Stimulated activated CD4-positive, alpha-beta T cell treated with anti-CD3 and anti-CD28 coated beads, Interleukin-1b, Interleukin-23, amount 100 ng/mL, for 24 hours (primary cell): ENCODE results near the gene TRAPPC2B.
A peak's percentile ranks its signal among the peaks of the same experiment; 100 is the strongest.

Experiments used
- DNase-seq, 4 experiments: peaks; one replicate each; pipeline ENCODE4 v3.0.0-alpha.2; 2020; ENCODE audit warnings: low read depth in 4 of 4, low spot score in 1 of 4

TRAPPC2B gene

DNA sequence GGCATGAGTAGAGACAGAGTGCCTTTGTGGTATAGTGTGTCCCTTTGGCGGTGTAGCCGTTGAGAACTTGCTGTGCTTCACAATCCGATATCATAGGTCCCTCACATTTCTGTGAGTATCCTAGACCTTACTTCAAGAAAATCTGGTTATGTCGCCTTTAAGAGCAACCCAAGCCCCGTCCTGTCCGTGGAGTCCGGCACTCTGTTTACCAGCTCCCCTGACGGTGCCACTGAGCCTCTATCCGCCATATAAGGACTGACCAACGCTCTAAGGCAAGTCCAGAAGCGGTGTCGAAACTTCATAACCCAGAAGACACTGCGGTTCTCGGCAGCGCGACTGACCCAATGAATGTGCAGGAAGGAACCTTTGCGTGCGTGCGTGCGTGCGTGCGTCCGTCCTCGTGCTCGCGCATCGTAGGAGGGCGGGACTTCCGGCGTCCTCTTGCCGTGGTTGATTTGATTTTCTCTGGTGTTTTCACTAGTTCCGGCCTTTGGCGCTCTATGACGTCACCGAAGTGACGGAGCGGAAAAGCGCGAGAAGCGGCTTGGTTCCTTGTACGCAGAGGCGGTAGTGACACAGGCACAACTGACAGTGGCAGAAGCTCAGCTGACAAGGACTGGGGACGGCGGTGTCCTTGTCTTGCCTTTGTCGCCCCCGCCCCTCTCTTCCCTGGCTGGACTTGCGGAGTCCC lies at the start of gene TRAPPC2B, which contains the start of gene ZNF547:
TSS of gene TRAPPC2B (plus strand) at position 555 of the 691 bp plus-strand sequence. CDS start 1,283 bp downstream, outside the sequence.
TSS of gene ZNF547 (plus strand) at position 555 of the 691 bp plus-strand sequence. CDS start 5,005 bp downstream, outside the sequence.
- DNase-seq = peak; percentile 90 to 98 (median 94)

DNA sequence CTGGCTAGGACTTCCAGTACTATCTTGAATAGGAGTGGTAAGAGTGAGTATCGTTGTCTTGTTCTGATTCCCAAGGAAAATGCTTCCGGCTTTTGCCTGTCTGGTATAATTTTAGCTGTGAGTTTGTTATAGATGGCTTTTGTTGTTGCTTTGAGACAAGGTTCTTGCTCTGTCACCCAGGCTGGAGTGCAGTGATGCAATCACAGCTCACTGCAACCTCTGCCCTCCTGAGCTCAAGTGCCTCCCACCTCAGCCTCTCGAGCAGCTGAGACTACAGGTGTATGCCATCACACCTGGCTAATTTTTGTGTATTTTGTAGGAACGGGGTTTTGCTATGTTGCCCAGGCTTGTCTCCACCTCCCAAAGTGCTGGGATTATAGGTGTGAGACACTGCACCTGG lies 49.2 kb upstream of the TRAPPC2B start:
- no peak for DNase-seq

DNA sequence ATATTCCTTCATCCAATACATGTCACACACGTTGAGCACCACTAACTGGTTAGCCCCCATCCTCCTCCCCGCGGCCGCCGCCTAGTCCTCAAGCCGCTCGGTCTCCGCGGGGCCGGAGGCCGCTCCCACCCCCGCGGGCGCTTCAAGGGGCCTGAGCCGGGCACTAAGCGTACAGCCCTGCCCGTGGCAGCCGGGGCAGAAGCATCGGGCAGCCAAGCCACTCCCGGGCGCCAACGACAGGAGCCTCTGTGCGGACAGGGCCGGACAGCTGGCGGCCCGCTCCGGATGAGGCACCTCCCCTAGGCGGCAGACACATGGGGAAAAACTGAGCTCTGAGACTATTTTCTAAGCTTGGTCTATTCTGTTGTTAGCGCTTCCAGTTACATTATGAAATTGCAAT lies 45.8 kb upstream of the TRAPPC2B start:
- no peak for DNase-seq

DNA sequence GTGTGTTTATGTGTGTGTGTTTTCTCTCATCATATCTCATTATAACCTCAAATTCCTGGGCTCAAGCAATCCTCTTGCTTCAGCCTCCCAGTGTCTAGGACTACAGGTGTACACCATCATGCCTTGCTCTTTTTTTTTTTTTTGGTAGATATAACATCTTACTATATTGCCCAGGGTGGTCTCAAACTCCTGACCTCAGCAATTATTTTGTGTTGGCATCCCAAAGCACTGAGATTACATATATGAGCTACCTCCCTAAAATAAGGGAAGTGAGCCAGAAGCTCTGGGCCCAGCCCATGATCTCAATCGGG lies 43.5 kb upstream of the TRAPPC2B start:
- no peak for DNase-seq

DNA sequence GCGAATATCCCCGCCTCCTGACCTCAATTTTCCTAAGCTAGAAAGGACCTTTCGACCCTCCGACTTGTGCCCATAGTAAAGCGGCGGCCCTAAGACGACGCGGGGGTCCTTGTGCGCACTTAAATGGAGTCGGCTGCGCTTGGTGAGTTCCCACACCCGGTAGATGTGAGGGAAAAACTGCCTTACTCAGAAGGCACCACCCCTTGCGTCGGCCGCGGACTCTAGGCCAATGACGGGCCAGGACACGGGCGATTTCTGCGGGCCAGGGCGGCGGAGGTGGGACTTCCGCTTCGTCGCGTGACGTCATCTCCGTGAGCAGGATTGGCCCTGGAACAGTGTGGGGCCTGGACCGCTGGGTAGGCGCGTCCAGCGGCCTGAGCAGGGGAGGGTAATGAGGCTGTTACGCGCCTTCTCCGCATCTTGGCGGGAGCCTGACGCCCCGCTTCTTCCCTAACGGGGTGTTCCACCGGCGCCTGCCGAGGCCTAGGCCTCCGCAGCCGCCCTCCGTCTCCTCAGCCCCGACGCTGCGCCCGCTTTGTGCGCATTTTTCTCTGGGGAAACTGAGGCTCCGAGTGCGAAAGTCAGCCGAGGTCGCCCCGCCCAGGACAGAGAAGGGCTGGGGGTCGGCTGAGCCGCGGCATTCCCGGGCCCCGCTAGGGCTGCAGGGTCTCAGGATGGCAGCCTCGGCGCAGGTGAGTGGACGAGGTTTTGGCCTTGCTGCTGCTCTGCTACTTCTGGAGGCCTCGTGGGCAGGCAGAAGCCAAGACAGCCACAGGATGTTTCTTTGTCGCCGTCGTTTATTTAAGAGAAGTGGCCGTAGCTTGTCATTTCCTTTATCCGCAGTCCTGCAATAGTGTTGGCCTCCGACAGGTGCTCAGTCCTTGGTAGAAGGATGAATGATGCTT lies 42.9 kb upstream of the TRAPPC2B start, which contains the start of gene ZNF543:
TSS of gene ZNF543 (plus strand) at position 293 of the 905 bp plus-strand sequence. CDS start at position 675, 382 bp downstream.
- peak; percentile 77 to 88 (median 85) for DNase-seq

DNA sequence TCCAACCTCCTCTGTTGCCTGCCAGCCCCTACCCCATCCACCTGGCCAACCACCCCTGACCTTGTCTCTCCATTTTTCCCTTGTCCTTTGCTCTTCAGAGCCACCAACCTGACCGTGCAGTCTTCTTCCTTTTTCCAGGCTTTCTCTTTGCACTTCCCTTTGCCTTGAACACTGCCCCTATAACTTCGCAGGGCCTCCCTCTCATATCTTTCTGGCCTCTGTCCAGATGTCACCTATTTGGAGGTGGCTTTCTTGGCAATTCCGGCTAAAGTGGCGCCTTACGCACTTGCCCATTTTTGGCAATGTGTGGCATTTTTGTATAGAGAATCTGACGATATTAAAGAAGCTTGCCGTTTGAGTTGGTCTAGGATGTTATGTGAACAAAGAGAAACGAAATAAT lies 42.2 kb upstream of the TRAPPC2B start:
- no peak for DNase-seq

DNA sequence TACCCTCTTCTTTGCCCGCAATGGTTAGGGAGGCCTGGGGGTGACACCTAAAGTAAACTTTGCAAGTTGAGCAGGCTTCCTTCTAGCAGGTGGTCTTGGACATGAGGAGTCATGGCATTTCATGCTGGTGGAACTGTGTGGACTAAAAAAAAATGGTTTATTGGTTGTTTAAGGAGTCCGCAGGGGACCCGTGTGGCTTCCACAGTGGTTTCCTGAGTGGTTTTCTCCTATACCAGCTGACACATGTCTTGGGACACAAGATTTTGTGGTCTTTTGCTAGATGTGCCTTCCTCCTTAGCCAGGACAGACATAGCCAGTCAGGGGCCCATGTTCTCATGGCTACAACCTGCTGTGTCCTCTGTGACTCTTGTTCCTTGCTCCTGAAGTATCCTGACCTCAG lies 41.6 kb upstream of the TRAPPC2B start:
- no peak for DNase-seq

DNA sequence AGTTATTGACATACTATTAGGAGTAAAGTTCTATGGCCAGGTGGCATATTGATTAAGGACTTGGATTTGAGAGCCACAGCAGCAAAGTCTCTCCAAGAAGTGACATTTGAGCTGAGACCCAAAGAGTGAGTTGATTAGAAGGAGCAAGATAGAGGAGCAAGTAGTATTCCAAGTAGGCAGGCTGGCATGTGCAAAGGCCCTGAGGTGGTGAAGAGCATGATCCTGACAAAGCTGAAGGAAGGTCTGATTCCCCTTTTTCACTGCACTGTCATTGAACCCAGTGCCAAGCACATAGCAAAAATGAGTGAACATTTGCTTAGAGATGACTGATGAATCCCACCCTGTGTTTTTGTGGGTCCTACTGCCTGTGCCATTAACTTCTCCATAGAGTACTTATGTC lies 38.4 kb upstream of the TRAPPC2B start:
- no peak for DNase-seq

DNA sequence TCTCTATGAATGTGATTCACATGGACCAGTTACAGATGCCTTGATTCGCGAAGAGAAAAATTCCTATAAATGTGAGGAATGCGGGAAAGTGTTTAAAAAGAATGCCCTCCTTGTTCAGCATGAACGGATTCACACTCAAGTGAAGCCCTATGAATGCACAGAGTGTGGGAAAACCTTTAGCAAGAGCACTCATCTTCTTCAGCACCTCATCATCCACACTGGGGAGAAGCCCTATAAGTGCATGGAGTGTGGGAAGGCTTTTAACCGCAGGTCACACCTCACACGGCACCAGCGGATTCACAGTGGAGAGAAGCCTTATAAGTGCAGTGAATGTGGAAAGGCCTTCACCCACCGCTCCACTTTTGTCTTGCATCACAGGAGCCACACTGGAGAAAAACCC lies 35.4 kb upstream of the TRAPPC2B start:
- no peak for DNase-seq

DNA sequence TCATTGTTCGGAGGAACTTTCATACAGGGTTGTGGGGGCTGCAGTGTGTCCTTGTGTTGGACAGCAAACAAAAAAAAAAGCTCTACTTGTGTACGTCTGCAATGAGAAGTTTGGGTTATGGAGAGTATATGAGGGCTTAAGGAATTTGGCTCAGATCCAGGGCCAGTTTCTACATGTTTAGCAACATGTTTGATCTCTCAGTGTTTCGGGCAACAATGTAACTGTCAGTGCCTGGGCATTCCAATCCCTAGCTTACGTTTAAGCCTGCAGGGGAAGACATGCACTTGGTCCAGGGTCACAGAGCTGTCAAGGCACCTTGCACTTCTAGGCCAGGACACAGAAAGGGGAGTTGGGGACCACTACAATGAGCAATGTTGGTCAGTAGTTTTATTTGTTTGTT lies 29.2 kb upstream of the TRAPPC2B start:
- no peak for DNase-seq

DNA sequence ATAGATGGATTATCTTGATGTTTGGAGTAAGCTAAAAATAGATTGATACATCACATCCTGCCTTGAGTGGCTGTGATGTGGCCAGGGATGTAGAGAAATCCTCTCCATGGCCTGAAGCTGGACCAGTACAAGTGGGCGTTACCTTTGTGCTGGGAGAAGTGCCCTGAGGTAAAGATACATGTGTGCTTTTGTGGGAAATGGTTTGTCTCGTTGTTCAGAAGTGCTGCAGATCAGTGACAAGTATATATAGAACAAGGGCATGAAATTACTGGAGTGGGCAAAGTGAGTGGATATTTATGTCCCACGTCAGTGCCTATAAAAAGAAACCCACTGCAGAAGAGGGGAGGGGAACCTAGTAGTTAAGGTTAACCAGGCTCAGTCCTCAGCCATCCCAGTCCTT lies 24.5 kb upstream of the TRAPPC2B start:
- no peak for DNase-seq

DNA sequence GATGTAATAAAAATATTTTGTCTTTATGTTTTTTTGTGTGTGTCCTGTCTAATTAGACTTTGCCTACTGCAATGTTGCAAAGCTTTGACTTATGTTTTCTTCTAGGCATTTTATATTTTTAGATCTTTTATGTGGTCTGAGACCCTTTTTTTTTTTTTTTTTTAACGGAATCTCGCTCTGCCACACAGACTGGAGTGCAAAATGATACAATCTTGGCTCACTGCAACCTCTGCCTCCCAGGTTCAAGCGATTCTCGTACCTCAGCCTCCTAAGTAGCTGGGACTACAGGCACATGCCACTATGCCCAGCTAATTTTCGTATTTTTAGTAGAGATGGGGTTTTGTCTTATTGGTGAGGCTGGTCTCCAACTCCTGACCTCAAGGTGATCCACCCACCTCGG lies 20.8 kb upstream of the TRAPPC2B start:
- no peak for DNase-seq

DNA sequence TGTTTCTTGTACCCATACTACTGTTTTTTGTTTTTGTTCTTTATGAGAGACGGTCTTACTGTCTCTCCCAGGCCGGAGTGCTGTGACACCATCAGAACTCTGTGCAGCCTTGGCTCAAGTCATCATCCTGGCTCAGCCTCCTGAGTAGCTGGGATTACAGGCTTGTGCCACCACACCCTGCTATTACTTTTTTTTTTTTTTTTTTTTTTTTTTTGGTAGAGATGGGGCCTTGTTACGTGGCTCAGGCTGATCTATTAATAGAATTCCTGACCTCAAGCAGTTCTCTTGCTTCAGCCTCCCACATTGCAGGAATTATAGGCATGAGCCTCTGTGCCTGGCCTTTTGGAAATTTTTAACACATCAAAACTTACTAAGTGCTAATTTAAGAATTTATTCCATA lies 15.2 kb upstream of the TRAPPC2B start:
- no peak for DNase-seq

DNA sequence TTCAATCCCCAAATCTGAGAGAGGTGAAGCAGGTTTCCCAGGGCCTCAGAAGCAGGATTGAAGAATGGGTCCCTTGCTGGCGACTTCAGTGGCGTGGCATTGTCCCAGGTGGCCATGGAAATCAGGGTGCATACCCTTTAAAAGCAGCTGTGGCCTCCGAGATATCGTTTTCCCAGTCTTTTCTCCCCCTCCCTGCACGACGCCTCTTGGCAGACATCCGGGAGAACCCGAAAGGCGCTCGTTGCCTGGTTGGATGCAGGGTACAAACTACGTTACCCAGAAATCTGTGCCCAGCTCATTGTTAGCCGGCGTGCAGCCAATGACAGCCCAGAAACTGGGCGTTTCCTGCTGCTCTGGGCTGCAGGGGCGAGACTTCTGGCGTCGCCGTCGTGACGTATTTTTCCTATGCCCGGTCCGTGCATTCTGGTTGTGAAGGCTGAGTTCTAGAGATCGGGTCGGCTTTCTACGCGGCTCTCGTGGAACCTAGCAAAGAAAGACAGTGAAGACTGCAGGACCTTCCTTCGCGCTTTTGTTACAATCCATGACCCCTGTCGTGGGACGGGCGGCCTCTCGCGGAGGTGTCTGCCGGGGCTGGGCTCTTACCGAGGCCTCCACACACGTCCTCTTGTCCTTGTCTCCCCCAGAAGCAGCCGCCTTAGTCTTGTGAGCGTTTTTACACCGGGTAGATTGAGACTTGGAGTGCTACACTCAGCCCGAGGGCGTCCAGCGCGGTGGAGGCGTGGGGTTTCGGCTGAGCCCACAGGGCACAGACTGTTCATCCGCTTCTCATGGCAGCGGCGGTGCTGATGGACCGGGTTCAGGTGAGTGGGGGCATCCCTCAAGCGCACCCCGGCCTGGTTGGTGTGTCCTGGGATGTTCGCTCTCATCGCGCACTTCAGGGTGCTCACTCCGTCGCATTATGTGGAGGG lies 12.2 kb upstream of the TRAPPC2B start, which contains the start of gene ZNF304:
TSS of gene ZNF304 (plus strand) at position 395 of the 929 bp plus-strand sequence. CDS start at position 789, 394 bp downstream.
- DNase-seq = peak; percentile 47 to 74 (median 68)

DNA sequence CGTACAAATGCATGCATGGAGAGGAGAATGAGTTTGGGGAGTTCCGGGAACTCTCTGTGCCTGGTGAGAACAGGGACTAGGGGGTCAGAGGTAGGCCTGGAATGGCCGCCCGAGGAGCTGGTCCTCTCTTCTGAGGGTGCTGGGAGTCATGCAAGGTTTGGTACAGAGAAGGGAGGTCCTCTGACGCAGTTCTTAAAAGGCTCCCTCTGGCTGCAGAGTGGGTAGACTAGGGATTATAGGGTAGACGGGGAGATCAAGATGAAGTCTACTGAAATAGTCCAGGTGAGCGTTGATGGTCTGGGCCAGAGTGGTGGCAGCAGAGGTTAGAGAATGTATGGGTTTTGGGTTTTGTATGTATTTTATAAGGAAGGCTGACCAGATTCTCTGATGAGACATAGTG lies 11.5 kb upstream of the TRAPPC2B start:
- no peak for DNase-seq

DNA sequence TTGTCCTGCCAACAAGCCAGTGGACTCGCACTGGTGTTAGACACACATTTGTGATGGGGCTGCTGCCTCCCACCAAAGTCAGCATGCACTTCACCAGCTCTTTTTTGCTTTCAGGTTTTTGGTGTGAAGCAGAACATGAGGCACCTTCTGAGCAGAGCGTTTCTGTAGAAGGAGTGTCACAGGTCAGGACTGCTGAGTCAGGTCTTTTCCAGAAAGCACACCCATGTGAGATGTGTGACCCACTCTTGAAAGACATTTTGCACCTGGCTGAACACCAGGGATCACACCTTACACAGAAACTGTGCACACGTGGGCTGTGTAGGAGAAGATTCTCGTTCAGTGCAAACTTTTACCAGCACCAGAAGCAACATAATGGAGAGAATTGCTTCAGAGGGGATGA lies 7.4 kb upstream of the TRAPPC2B start:
- no peak for DNase-seq

DNA sequence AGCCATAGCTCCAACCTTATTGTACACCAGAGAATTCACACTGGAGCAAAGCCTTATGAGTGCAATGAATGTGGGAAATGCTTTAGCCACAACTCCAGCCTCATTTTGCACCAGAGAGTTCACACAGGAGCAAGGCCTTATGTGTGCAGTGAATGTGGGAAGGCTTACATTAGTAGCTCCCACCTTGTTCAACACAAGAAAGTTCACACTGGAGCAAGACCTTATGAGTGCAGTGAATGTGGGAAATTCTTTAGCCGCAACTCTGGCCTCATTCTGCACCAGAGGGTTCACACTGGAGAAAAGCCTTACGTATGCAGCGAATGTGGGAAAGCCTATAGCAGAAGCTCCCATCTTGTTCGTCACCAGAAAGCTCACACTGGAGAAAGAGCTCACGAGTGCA lies 5.9 kb upstream of the TRAPPC2B start:
- DNase-seq = no peak

DNA sequence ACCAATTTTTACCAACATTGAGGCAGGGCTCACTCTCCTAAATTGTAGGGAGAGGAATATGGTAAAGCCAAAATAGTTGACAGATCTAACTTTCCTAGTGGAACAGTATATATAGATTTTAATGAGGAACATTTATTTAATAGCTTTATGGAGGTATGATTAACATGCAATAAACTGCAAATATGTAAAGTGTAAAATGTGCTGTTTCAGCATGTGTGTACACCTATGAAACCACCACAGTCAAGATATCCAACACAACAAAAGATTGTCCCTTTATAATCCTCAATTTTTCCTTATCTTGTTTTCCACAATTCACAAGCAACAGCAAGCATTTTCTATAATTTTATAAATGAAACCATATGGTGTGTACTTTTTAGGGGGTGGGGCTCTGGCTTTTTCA lies 4.1 kb upstream of the TRAPPC2B start:
- no peak for DNase-seq

DNA sequence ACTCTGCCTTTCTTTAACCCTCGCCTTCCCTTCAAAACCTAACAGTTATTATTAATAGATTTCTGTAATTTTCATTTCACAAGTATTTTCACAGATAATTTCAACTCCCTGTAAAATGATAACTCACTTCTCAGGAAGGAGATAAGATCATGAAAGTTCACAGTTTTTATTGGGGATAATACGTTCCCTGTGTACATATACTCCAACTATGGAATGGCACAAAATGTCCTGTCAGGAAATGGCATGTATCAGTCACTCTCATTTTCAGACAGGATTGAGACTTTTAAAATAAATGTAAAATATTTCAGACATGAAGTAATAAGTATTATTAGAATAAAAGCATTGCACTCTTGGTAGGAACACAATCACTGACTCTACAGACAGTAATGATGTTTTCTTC lies 932 bp upstream of the TRAPPC2B start:
- DNase-seq = no peak

DNA sequence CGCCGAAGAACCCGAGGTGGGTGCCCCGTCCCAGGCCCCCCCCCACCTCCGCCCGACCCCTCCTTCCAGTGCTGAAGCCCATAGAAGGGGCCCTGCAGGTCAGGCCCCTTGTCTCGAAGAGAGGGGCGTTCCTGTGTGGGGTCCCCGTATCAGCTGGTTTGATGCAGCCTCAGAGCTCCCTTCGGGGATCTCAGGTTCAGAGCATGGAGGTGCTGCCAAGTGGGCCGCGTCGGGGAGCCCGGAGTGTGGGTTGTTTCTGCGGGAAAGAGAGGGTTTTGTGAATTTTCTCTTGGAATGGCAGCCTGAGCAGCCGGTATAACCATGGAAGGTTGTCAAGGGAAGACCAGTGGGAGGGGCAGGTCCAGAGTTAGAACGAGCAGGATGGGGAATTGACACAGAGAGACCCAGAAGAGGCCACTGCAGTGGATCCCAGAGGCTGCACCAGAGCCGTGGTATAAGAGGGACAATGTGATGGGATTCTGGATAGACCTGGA lies 384 bp downstream of the TRAPPC2B start:
- DNase-seq = no peak

DNA sequence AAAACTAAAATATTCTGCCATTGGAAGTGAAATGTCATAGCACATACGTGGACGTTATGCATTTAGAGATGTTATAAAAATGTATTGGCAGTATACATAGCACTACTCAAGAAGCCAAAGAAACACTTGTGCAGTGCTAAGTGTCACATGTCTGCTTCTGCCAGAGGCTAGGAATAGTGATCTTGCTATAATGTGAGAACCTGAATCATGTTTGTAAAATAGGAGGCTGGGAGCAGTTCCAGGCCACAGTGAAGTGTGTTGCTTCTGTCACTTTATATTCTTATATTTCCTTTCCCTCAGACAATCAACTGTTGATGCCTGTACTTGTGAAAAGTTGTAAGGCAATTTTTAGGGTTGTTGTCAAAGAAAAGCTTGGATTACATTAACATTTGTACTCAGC lies 3.4 kb downstream of the TRAPPC2B start:
- no peak for DNase-seq
